AG08396 (cell line): ENCODE data around the gene LIPN.
A peak's percentile ranks its signal among the peaks of the same experiment; 100 is the strongest.
"Not testable (repeated sequence)": the region's sequence is repeated elsewhere in the genome, so short reads cannot be mapped to it uniquely, and the experiment has no call there.

ENCODE experiments used
- DNase-seq: peaks from one replicate; pipeline ENCODE4 v3.0.0; 2012; ENCODE audit warnings: low spot score, mixed read lengths

Gene LIPN, protein sequence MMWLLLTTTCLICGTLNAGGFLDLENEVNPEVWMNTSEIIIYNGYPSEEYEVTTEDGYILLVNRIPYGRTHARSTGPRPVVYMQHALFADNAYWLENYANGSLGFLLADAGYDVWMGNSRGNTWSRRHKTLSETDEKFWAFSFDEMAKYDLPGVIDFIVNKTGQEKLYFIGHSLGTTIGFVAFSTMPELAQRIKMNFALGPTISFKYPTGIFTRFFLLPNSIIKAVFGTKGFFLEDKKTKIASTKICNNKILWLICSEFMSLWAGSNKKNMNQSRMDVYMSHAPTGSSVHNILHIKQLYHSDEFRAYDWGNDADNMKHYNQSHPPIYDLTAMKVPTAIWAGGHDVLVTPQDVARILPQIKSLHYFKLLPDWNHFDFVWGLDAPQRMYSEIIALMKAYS

DNA sequence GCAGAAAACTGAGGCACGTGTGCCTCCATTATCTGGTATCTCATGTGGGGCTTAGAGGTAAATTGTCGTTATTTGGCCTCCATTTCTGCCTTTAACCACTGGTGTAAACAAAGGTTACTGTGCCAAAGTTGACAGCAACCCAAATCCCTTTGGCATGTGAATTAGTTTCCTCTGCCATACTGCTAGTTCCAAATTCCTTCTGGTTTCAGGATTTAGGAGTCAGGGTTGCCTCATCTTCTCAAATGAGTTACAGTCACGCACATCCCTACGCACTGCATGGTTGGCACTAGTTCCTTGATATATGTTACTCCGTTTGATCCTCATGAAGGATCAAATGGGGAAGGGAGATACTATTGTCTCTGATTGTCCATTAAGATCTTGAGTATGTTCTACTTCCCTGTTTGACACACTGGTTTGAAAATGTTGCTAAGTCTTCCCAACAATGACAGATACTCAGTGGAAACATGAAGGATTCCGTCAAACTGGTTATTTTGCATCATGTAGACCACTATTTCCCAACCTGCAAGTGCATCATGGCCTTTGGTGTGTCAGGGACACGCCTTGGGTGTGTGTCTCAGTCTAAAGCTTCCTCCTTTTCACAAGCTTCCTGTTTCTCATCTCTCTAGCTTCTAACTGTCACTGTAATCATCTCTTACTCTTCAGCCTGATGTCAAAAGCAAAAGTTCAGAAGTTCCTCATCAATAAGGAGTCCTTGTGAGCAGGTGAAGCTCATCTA is at the start of gene LIPN:
Gene LIPN, plus strand, starts transcription at position 655 of the 736 bp plus-strand sequence. CDS start 1,386 bp downstream, outside the sequence.
- no peak for DNase-seq

DNA sequence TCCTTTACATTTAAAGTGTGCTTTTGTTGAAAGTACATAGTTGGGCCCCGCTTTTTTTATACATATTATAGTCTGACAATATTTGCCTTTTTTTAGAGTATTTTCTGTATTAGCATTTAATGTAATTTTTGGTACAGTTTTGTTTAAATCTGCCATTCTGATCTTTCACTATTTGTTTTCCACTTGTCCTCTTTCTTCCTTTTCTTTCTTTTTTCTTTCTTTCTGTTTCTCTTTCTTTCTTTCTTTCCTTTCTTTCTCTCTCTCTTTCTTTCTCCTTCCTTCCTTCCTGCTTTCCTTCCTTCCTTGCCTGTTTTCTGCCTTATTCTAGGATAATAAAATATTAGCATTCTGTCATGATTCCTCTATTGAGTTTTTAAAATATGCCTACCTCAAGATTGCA is 44.3 kb upstream of the LIPN start:
- DNase-seq: no peak

DNA sequence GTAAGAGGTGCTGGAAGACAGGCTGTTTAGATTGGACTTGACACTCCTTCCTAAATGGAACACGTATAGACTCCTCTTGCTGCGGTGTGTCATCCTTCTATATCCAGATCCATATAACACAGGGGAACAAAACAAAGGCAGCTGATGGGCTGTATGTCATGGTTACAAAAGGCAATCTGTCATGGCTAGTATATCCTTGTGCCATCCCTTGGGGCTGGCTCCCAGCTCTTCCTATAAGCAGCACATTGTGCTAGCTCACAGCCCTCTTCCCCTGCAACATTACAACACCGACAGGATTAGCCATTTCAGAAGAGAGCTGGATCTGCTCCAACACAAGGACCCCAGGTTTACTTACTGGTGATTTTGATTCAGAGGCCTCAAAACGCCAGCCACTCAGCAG is 38.4 kb upstream of the LIPN start:
- DNase-seq: no peak

DNA sequence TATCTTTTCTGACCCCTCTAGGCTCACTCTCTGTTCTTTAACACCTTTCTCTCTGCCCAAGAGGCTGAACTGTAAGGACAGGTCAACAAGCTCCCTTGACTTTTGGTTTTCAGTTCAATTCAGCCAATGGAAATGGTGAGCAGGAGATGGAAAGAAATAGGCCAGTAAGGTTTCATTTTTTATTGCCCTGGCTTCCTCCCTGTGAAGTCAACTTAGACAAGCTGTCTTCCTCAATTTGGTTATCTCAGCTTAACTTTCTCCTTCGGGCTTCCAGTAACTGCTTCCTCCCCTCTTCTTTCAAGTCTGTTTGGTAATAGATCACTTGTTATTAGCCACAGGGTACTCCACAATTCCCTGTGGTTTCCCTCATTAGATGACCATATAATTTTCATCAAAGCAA is 34.0 kb upstream of the LIPN start:
- no peak for DNase-seq

DNA sequence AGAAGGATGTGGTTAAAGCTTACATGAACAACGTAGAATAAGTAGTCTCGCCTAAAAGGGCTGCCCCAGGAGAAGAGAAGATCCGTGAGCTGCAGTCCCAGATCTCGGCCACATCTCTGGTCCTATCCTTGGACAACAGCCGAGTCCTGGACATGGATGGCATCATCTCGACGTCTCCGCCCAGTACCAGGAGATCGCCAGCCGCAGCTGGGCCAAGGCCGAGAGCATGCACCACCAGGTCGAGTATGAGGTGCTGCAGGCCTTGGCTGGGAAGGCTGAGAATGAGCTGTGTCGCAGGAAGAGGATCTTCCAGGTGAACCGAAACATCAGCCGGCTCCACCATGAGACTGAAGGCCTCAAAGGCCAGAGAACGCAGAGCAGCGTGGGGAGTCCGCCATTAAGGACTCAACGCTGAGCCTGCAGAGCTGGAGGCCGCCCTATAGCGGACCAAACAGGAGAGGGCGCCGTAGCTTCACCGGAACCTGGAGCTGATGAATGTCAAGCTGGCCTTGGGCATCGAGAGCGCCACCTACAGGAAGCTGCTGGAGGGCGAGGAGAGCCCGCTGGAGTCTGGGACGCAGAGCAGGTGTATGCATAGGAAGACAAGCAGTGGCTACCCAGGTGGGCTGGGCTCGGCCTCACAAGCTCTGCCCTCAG is 31.6 kb upstream of the LIPN start:
- no peak for DNase-seq

DNA sequence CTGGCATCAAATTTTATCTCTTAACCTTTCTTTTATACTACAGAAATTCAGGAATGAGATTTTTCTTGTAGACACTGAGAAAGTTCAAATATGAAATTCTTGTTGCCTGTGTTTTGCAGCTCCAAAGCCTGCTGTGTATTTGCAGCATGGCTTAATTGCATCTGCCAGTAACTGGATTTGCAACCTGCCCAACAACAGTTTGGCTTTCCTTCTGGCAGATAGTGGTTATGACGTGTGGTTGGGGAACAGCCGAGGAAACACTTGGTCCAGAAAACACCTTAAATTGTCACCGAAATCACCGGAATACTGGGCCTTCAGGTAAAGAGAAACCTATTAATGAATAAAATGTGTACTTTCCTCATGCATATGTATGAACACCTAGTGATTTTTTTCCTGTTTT is 29.0 kb upstream of the LIPN start:
- DNase-seq: no peak

DNA sequence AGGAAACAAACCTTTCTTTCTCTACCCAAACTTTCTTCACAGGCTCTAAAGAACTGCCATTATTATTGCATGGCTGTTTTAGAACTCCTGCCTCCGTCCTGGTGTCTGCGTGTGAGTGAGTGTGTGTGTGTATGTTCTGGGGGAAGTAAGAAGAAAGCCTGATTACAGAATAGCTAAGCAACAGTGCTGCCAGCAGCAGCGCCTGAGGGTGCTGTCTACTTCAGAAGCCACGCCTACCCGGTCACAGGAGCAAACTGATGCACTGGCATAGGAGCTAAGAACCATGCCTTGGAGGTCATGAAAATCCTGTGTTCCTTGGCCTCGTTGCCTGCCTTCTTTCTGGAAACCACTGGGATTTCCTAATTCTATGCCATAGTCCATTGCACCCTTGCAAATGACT is 28.5 kb upstream of the LIPN start:
- no peak for DNase-seq

DNA sequence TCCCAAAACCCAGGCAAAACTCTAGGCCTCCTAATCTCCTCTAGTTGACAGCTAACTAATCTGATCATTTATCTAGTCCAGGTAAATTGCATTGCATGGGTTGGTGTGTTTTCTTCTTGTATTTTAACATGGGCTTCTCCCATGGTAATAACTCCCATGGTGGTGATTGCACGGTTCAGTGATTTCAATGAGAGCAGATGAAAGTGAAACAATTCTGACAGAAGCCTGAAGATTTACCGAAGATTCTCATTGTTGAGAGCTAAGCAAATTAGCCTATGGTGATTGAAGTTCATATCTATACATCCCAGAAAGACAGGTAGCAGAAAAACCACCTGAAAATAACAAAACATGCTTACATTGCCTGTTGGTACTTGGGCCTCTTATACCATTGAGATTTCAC is 26.6 kb upstream of the LIPN start:
- DNase-seq: no peak

DNA sequence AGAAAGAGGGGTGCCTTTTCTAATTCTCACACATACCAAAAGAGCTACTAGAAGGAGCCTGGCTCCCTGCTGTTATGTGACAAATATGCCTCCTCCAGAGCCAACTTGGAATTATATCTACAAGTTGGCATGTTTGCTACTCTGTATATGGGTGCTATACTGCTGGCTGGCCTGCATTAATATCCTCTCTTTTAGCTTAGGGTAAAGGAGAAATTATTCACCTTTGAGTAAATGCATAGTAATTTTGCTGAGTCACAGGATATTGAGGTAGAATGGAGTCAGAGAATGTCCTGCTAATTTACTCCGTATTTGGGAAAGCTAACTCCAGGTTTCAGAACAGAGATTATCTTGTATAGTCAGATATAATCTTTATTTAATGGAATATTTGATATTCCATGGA is 24.2 kb upstream of the LIPN start:
- no peak for DNase-seq

DNA sequence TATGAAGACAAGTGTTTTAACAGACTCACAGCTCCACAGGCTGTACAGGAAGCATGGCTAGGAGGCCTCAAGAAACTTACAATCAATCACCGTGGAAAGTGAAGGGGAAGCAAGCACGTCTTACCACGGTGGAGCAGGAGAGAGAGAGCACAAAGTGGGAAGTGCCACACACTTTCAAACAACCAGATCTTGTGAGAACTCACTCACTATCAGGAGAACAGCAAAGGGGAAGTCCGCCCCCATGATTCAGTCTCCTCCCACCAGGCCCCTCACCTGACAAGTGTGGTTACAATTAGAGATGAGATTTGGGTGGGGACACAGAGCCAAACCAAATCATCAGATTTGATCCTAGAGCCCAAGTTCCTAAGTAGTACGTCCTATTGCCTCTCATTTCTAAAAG is 17.9 kb upstream of the LIPN start:
- DNase-seq: not testable (repeated sequence)

DNA sequence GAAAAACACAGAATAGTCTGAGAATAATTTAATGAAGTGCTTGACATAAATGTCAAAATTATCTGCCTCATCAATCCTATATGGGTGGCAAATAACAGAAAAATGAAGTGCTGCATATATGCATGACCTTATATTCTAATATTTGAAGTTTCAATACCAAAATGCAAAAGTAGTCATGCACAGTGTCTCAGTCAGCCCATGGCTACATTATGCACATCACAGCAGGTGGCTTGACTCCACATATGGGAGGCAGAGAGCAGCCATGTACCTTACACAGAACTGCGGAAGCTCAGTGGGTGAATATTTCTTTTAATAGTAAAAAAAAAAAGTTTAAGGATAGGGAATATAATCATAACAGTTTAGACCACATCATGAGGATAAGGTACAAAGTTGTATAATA is 17.4 kb upstream of the LIPN start:
- no peak for DNase-seq

DNA sequence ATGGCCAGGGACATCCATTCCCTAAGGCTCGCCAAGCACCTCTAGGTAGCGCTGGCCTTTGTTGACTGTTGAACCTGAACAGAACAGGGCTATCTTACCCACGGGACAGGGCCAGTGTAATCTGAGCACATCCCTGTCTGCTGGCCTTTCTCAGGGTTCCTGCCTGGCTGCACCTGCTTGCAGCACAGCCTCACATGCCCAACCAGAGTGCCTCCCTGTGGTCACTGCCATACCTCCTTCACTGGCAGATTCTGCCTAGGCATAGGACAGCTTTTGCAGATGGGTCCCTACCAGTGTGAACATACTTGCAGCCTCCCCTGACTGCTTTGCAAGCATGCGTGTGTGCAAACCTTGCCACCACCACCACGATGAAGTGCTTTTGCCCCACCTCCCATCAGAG is 15.8 kb upstream of the LIPN start:
- DNase-seq: no peak

DNA sequence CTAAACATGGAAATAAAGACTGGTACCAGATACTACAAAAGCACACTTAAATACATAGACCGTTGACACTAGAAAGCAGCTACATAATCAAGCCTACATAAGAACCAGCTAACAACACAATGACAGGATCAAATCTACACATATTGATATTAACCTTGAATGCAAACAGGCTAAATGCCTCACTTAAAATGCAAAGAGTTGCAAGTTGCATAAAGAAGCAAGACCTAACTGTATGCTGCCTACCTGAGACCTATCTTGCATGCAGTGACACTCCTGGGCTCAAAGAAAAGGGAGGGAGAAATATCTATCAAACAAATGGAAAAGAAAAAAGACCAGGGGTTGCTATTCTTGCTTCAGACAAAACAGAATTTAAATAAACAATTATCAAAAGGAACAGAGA is 14.2 kb upstream of the LIPN start:
- DNase-seq: no peak

DNA sequence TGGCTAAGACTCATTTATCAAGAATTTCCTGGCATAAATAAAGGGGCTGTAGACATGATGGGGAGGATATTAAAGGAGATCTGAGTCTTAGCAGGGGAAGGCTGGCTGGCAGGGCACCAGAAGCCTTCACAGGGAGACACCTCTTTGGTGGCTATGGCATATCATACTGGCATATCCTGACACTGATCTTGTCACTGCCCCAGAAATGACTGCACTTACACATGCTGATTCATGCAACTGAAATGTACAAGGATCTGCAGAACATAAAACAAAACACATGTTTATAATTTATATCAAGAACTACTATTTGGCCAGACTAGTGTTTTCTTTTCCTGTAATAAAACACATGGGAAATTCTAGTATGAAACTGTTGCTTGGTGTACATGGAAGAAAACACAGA is 5.5 kb upstream of the LIPN start:
- DNase-seq: peak; percentile 23

DNA sequence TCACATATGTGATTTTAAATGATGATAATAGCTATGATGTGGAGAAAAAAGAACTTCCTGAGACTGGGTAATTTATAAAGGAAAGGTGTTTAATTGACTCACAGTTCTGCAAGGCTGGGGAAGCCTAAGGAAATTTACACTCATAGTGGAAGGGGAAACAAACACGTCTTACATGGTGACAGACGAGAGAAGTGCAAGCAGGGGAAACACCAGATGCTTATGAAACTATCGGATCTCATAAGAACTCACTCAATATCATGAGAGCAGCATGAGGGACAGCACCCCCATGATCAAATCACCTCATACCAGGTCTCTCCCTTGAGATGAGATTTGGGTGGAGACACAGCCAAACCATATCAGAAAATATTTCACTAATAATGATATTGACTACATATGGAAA is 4.1 kb upstream of the LIPN start:
- DNase-seq: no peak

DNA sequence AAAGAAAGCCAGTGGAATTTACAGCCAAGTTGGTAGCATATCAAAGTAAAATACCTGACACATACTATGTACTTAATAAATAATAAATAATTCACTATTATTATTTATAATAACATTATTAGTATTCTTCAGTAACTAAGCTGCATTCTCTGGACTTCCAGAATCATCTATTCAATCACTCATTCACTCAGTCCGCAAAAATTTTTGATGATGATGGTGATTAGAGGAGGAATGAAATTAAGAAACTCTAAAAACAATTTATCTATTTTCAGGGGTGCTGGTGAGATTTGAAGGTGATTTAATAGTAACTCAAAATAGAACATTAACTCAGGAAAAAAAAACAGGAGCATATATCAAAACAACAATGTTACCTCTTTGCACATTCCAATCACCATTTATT is 3.2 kb upstream of the LIPN start:
- no peak for DNase-seq

DNA sequence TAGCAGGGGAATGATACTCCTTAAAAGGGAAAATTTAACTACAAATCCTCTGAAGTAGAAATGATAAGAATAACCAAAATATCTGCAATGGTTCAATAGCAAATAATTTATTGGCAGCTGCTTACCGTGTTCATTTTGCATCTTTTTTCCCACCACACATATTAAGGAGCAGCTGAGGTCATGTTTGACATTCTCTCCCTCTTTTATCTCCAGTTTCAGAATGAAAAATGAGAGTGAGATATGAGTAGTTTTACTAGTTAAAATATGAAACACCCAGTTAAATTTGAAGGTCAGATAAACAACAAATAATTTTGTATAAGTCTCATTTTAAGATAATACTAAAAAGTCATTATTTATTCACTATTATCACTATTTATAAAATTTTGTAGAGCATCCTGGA is 3.1 kb downstream of the LIPN start:
- DNase-seq: no peak

DNA sequence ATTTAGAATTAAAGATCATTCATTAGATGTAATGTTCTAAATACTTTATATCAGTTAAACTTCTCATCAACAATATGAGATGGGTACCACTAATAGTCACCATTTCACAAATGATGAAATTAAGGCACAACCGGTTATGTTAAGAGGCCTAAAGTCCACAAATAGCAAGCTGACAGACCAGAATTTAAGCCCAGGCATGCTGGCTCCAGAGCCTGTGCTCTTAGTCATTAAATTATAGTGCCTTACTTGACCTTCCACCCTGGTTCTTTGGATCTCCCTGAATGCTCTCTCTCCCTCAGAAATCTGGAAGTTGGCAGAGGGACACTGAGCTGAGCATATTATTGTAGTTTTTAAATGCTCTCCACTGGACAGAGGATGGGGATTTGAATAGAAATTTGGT is 3.6 kb downstream of the LIPN start:
- DNase-seq: no peak

DNA sequence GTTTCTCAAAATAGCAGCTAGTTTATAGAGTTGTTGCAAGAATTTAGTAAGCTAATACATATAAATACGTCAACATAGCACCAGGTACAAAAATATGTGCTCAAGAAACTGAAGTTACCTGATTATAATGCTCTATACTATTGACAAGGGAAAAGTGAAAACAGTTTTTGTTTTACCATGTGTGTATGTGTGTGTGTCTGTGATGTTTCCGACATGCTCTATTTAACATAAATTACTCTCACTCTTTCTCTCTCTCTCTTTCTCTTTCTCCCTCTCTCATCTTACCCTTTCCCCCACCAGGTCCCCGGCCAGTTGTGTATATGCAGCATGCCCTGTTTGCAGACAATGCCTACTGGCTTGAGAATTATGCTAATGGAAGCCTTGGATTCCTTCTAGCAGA is 4.3 kb downstream of the LIPN start:
- DNase-seq: no peak

DNA sequence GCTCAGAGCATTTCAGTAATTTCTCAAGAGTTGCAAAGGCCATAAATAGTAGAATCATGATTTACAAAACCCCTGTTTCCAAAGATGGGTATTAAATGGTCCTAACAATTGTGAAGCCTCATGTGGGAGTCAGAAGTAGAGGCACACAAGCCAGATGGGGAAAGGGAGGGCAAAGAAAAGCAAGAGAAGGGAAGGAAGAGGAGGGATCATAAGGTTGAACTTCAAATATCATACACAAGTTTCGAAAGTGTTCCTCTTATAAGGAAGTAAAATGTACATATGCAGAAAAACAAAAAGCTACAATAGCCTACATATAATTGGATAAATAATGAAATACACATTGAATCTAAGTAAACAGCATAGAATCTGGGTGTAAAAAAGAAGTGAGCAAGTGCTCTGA is 6.0 kb downstream of the LIPN start:
- DNase-seq: no peak

DNA sequence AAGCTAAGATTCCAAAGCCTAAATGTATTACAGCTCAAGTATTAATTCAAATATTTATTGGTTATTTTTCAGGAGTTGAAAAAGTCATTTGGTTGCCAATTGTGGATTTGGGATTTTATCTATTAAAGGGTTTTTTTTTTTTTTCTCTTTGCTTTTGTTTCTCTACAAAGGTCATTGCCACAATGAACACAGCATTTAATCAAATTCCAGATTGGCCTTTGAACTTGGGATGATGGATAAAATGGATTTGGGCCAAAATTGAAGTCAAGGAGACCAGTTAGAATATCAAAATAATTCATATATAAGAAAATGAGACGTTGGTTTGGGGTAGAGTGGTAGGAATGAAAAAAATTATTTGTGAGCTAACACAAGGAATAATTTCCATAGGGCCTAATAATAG is 9.6 kb downstream of the LIPN start:
- DNase-seq: no peak

DNA sequence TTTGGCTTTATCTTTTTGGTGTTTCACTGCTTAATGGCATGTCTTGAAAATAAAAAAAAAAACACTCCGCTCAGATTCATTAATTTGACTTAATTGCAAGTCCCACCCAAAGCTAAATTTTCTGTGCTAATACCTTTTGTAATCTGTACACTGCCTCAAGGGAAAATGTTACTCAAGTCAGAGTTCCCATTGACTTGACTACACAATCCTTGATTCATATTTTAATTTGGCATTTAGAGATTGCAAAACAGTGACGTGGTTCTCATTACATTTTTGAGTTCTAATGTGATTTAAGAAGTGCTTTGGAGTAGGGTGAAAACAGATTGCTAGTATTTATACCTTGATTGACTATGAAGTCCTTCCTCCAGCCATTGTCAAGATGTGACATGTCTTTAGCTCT is 21.4 kb downstream of the LIPN start:
- no peak for DNase-seq

DNA sequence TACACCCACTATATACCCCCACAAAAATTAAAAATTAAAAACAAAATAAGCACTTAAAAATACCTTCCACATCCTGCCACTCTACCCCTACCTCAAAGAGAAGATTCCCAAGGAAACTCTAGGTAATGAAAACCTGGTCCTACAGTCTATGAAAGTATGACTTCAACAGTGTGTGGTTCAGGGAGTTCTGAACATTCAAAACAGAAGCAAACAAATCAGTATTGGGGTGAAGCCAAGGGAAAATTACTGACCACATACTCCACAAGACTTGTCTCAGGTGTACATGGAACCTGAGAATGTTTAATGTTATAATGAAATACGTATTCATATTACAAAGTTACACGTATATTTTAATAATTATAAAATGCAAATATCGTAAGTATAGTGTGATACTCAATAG is 22.4 kb downstream of the LIPN start:
- DNase-seq: no peak
